AG20443 (cell line): Measurements from ENCODE around the gene ZNF304.
"Not testable (repeated sequence)": the region's sequence is repeated elsewhere in the genome, so short reads cannot be mapped to it uniquely, and the experiment has no call there.

Experiments used
- DNase-seq: peaks from one replicate; pipeline ENCODE4 v3.0.0; 2012; ENCODE audit warnings: low spot score, mixed read lengths

ZNF304 gene

DNA sequence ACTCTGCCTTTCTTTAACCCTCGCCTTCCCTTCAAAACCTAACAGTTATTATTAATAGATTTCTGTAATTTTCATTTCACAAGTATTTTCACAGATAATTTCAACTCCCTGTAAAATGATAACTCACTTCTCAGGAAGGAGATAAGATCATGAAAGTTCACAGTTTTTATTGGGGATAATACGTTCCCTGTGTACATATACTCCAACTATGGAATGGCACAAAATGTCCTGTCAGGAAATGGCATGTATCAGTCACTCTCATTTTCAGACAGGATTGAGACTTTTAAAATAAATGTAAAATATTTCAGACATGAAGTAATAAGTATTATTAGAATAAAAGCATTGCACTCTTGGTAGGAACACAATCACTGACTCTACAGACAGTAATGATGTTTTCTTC, 11.3 kb downstream of the ZNF304 start:
- no peak for DNase-seq

DNA sequence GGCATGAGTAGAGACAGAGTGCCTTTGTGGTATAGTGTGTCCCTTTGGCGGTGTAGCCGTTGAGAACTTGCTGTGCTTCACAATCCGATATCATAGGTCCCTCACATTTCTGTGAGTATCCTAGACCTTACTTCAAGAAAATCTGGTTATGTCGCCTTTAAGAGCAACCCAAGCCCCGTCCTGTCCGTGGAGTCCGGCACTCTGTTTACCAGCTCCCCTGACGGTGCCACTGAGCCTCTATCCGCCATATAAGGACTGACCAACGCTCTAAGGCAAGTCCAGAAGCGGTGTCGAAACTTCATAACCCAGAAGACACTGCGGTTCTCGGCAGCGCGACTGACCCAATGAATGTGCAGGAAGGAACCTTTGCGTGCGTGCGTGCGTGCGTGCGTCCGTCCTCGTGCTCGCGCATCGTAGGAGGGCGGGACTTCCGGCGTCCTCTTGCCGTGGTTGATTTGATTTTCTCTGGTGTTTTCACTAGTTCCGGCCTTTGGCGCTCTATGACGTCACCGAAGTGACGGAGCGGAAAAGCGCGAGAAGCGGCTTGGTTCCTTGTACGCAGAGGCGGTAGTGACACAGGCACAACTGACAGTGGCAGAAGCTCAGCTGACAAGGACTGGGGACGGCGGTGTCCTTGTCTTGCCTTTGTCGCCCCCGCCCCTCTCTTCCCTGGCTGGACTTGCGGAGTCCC, 12.1 kb downstream of the ZNF304 start, which contains the start of the genes TRAPPC2B and ZNF547:
Gene TRAPPC2B, plus strand, starts transcription at position 555 of the 691 bp plus-strand sequence. CDS start 1,283 bp downstream, outside the sequence.
Gene ZNF547, plus strand, starts transcription at position 555 of the 691 bp plus-strand sequence. CDS start 5,005 bp downstream, outside the sequence.
- peak; percentile 96 for DNase-seq

DNA sequence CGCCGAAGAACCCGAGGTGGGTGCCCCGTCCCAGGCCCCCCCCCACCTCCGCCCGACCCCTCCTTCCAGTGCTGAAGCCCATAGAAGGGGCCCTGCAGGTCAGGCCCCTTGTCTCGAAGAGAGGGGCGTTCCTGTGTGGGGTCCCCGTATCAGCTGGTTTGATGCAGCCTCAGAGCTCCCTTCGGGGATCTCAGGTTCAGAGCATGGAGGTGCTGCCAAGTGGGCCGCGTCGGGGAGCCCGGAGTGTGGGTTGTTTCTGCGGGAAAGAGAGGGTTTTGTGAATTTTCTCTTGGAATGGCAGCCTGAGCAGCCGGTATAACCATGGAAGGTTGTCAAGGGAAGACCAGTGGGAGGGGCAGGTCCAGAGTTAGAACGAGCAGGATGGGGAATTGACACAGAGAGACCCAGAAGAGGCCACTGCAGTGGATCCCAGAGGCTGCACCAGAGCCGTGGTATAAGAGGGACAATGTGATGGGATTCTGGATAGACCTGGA, 12.7 kb downstream of the ZNF304 start:
- DNase-seq, result peak; percentile 46

- DNase-seq, result no peak
Measured at GRCh38 chr19:57366776-57367175, 15.7 kb downstream of the ZNF304 start.

GRCh38 chr19:57374179-57374578, 23.1 kb downstream of the ZNF304 start:
- no peak for DNase-seq

GRCh38 chr19:57374647-57375046, 23.6 kb downstream of the ZNF304 start:
- DNase-seq, result not testable (repeated sequence)

DNA sequence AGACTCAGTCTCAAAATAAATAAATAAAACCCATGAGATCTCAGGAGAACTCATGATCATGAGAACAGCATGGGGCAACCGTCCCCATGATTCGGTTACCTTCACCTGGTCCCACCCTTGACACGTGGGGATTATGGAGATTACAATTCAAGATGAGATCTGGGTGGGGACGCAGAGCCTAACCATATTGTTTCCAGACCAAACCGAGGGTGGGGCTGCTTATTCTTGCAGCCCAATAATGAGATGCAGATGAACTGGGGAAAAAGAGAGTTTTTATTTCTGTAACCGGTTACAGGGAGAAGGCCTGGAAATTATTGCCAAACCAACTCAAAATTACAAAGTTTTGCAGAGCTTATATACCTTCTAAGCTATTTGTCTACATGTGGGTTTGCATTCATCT, 25.1 kb downstream of the ZNF304 start:
- no peak for DNase-seq

DNA sequence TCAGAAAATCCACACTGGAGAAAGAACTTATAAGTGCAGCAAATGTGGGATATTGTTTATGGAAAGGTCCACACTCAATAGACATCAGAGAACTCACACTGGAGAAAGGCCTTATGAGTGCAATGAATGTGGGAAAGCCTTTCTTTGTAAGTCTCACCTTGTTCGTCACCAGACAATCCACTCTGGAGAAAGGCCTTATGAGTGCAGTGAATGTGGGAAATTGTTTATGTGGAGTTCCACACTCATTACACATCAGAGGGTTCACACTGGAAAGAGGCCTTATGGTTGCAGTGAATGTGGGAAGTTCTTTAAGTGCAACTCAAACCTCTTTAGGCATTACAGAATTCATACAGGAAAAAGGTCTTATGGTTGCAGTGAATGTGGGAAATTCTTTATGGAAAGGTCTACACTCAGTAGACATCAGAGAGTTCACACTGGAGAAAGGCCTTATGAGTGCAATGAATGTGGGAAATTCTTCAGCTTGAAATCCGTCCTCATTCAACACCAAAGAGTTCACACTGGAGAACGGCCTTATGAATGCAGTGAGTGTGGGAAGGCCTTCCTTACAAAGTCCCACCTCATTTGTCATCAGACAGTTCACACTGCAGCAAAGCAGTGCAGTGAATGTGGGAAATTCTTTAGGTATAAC, 26.6 kb downstream of the ZNF304 start:
- DNase-seq, result no peak

DNA sequence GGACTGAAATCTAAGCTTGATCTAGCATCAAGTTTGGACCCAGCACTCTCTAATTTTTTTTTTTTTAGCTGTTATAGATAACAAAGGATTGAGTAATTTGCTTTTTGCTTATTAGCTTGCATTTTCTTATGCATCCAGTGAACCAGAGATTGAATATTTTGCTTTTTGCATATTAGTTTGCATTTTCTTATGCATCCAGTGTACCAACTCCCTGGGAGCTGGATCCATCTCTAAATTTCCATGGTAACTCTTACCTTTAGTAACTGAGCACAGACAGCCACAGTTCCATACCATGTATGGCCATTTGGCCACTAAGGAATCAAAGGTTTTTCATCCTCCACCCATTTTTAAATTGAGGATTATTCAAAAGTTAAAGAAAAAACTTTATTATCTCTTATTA, 29.9 kb downstream of the ZNF304 start:
- DNase-seq, result no peak

DNA sequence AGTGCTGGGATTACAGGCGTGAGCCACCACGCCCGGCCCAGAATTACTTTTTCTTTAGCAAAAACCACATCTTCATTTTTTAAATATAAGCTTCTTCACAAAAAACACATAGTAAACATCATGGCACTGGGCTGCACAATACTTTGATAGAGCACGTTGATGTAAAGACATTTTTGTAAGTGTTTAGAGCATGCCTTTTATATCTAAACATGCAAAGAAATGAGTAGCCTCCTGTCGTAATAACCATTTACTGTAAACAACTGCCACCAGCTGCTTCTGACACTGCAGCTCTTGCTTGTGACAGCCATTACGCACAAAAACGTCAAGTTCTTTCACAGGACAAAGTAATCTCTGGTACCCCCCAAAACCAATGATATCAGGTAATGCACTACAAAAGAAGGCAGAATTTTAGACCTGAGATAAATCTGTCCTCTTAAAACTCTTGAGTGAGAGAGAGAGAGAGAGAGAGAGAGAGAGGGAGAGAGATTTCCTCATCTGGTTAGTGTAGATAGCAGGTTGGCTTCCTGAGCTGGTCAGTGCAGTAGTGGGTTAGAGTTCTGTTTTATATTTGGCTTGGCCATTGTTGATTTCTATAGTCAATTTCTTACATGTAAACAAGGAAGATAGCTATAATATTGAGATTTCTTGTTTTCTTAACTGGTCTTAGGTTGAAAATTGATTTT, 31.9 kb downstream of the ZNF304 start:
- DNase-seq, result no peak

DNA sequence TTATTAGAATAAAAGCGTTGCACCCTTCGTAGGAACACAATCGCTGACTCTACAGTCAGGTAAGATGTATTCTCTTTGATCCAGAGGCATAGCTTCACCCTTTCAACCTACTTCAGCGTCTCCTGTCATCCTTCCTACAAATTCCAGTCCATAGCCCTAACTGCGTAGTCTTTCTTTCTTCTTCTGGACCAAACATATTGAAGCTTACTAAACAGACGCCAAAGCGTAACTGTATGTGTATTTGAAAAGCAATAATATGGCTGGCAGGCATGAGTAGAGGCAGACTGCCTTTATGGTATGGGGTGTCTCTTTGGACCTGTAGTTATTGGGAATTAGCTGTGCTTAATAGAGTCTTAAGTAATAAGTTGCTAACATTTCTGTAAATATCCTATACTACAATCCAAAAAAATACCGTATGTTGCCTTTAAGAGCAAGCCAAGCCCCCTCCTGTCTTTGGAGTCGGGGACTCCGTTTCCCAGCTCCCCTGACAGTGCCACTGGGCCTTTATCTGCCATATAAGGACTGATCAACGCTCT, 38.2 kb downstream of the ZNF304 start:
- DNase-seq, result no peak

DNA sequence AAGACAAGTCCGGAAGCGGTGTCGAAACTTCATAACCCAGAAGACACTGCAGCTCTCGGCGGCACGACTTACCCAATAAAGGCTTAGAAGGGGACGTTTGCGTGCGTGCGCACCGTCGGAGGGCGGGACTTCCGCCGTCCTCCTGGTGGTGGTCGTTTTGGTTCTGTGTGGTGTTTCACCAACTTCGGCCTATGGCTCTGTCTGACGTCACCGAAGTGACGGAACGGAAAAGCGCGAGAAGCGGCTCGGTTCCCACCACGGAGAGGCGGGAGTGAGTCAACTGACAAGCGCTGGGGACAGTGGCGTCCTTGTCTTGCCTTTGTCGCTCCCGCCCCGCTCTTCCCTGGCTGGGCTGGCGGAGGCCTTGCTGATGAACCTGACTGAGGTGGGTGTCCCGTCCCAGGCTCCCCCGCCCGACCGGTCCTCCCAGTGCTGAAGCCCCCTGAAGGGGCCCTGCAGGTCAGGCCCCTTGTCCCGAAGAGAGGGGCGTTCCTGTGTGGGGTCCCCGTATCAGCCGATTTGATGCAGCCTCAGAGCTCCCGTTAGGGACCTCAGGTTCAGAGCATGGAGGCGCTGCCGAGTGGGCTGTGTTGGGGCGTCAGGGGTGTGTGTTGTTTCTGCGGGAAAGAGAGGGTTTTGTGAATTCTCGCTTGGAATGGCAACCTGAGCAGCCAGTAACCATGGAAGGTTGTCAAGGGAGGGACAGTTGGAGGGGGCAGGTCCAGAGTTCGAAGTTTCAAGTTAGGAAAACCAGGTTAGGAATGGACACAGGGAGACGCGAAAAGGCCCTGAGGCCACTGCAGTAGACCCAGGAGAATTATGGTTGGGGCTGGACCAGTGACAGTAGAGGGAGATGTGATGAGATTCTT, 38.9 kb downstream of the ZNF304 start, which contains the start of gene ZNF548:
Gene ZNF548, plus strand, starts transcription at position 125 of the 869 bp plus-strand sequence. Its CDS starts 246 bp downstream, at position 371.
- peak; percentile 96 for DNase-seq

GRCh38 chr19:57395710-57396109, 44.6 kb downstream of the ZNF304 start:
- no peak for DNase-seq

- no peak for DNase-seq
Measured at GRCh38 chr19:57398868-57399267, 47.8 kb downstream of the ZNF304 start.

DNA sequence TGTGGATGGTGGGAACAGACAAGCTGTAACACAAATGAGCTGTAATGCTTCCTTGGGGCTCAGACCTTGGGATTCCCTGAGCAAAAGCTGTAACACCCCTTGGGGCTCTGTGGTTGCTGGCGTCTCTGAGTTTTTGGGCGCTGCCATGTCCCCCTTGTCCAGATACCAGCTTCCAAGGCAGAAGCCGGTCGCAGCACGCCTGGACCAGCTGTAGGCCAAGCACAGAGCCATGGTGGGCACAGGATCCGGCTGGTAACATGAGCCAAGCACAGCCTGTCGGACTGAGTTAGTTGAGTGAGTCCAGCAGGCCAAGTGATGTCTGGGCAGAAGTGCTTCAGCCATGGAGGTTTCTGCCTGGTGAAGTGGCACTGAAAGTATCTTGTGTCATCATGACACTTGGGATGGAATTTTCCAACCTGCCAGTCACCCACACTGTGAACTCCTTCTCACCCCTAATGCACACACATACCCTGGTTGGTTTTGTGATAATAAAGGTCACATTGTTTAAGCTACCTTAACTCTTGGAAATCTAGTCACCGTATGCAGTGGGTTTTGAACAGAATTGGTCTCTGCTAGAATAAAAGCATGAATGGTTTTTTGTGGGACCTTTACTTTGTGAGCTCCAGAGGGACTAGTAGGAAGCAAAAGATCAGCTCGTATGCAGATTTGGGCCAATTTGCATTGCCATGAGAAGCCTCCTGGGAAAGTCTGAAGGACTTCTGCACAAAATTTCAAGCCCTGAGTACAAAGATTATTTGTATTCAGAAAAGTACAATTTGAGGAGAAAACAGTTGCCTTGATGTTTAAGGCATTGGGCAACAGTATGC, 52.9 kb downstream of the ZNF304 start:
- DNase-seq, result no peak

GRCh38 chr19:57406516-57407123, 55.5 kb downstream of the ZNF304 start:
- DNase-seq, result peak; percentile 85
